Thymus (tissue), 11 donors: ENCODE measurements around the gene E2F8. TPM values are rescaled to one million over a fixed set of nuclear protein-coding genes. Genes with fewer than 3 reads are reported as not detected.

ENCODE experiments used
- DNase-seq, 9 donors: peaks; one replicate each; pipeline ENCODE4 v3.0.0-alpha.2; 2013; ENCODE audit warnings: low spot score in 9 of 9, low read depth in 6 of 9, missing footprints in 1 of 9
- H3K27ac ChIP-seq, 2 donors: one replicate each; pipeline ENCODE4 v1.5.1; 2013; ENCODE audit warnings: control low read depth in 1 of 2, low read depth in 1 of 2, low read length in 1 of 2, mild to moderate bottlenecking in 1 of 2, moderate library complexity in 1 of 2
- H3K27me3 ChIP-seq, 2 donors: one replicate each; pipeline ENCODE4 v1.5.1; 2013; ENCODE audit warnings: low read length in 1 of 2; ENCODE audit not compliant: control insufficient read depth in 2 of 2, insufficient read depth in 1 of 2
- H3K36me3 ChIP-seq, 2 donors: one replicate each; pipeline ENCODE4 v1.5.1; 2013; ENCODE audit warnings: low read length in 1 of 2, mild to moderate bottlenecking in 1 of 2, moderate library complexity in 1 of 2; ENCODE audit not compliant: control insufficient read depth in 2 of 2, insufficient read depth in 2 of 2
- H3K4me1 ChIP-seq, 2 donors: one replicate each; pipeline ENCODE4 v1.5.1; 2013; ENCODE audit warnings: low read length in 2 of 2; ENCODE audit not compliant: control insufficient read depth in 2 of 2, insufficient read depth in 2 of 2
- H3K4me3 ChIP-seq, 2 donors: one replicate each; pipeline ENCODE4 v1.5.1; 2013; ENCODE audit warnings: low read length in 2 of 2, control low read depth in 1 of 2, mild to moderate bottlenecking in 1 of 2
- H3K9me3 ChIP-seq, 2 donors: one replicate each; pipeline ENCODE4 v1.5.1; 2013; ENCODE audit warnings: low read length in 1 of 2, mild to moderate bottlenecking in 1 of 2; ENCODE audit not compliant: control insufficient read depth in 2 of 2, insufficient read depth in 1 of 2
- WGBS: extraction: QIAGEN DNeasy Blood & Tissue Kit; methylation state at CpG from one replicate; pipeline ENCODE4 v1.1.7; 2013; 5-methylcytosine and 5-hydroxymethylcytosine counted together
- polyA plus RNA-seq: library from polyadenylated mRNA; stranded (reverse); fragments of 200-250 nt; gene quantifications from one replicate; pipeline ENCODE4 v1.2.3, GENCODE V29; 2013
- total RNA-seq: library from RNA; stranded (reverse); fragments of 120-200 nt; gene quantifications from one replicate; pipeline ENCODE4 v1.2.4, GENCODE V29; 2013
- donor health status: healthy.

The E2F8 gene
- total and polyA plus RNA-seq, 2 donors, result 0.43 to 5.5 TPM

- H3K27ac ChIP-seq, result no peak overlapping the region
- no peaks in the 10 kb centered on the region for H3K36me3 ChIP-seq
- no peak for DNase-seq
These were observed 41.0 kb downstream of the E2F8 start for GRCh38 chr11:19199771-19200170.

GRCh38 chr11:19199048-19199447 is 41.7 kb downstream of the E2F8 start:
- 96% methylated on average over 7 of the region's 7 CpGs for WGBS
- DNase-seq, result no peak
- Histone ChIP-seq H3K9me3 (no peaks in the 10 kb centered on the region), H3K27me3 (no peaks in the 10 kb centered on the region), H3K27ac (no peak overlapping the region), H3K4me3 (no peak overlapping the region), H3K4me1 (no peaks in the 10 kb centered on the region), H3K36me3 (no peaks in the 10 kb centered on the region)

More at GRCh38 chr11:19199771-19200170, 41.0 kb downstream of the E2F8 start:
- Histone ChIP-seq H3K4me3 (no peak overlapping the region), H3K9me3 (no peaks in the 10 kb centered on the region), H3K27me3 (no peaks in the 10 kb centered on the region), H3K4me1 (no peaks in the 10 kb centered on the region)
- WGBS, result 14% methylated on average over 3 of the region's 3 CpGs

DNA sequence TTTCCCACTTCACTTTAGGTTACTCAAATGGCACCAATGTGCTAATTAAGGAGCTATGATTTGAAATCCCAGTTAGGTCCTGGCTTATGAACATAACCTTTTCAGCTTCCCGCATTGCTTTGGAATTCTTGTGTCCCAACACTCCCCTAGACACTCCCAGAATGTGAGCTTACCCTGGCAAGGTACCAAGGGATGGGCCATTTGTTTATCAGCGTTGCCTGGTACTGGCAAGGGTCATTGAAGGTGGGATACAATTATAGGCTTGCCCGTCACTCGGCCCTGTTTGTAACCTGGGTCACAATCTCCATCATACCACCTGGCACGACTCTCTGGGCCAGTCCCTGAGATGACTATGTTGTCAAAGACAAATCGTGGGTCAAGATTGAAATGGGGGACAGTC is 44.3 kb downstream of the E2F8 start:
- Histone ChIP-seq H3K36me3 (no peaks in the 10 kb centered on the region), H3K27ac (no peak overlapping the region), H3K27me3 (no peaks in the 10 kb centered on the region), H3K9me3 (no peaks in the 10 kb centered on the region), H3K4me3 (no peak overlapping the region), H3K4me1 (no peaks in the 10 kb centered on the region)
- 94% methylated on average over 6 of the region's 6 CpGs for WGBS
- no peak for DNase-seq

- no peaks in the 10 kb centered on the region for H3K36me3 ChIP-seq
- H3K27ac ChIP-seq, result no peak overlapping the region
- DNase-seq, result no peak
- 93% methylated on average over 4 of the region's 4 CpGs for WGBS
- H3K27me3 ChIP-seq, result no peaks in the 10 kb centered on the region
- no peaks in the 10 kb centered on the region for H3K9me3 ChIP-seq
- H3K4me3 ChIP-seq, result no peak overlapping the region
- no peaks in the 10 kb centered on the region for H3K4me1 ChIP-seq
These were observed 46.0 kb downstream of the E2F8 start for GRCh38 chr11:19194620-19195308.

- Histone ChIP-seq H3K27ac (no peak overlapping the region), H3K9me3 (no peaks in the 10 kb centered on the region), H3K4me1 (no peaks in the 10 kb centered on the region), H3K36me3 (no peaks in the 10 kb centered on the region), H3K27me3 (no peaks in the 10 kb centered on the region), H3K4me3 (no peak overlapping the region)
- WGBS, result 92% methylated on average over 2 of the region's 2 CpGs
- DNase-seq, result no peak
These were observed 46.8 kb downstream of the E2F8 start for GRCh38 chr11:19193916-19194315.

DNA sequence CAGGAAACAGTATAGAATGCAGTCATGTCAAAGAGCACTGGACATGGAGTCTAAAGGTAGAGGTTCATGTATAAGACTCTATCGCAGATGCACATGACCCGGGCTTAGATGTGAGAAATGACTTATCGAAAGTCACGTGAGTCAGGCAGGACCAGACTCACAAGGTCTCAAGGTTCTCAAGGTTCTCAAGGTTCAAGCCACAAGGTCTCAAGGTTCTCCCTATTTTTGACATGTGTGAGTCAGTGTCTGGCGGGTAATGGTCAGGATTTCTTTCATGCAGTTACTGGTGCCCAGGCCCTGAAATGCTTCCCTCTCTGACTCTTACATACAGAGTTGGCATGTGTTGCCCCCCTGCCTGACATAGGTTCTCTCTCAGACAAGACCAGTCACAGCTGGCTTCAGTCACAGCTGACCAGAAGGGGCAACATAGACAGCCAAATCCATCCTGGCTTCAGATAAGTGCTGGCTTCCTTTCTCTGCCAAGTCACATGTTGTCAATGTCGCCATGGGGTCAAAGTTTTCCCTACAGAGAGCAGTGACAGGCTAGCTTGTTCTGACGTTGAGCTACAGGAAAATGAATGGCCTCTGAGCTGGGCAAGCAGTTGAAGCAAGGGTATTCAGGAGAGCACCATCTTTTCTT is 49.1 kb downstream of the E2F8 start:
- 95% methylated on average over 7 of the region's 7 CpGs for WGBS
- DNase-seq, result no peak
- H3K27ac ChIP-seq, result no peak overlapping the region

GRCh38 chr11:19187833-19188258 is 52.9 kb downstream of the E2F8 start:
- no peak overlapping the region for H3K27ac ChIP-seq
- H3K9me3 ChIP-seq, result no peaks in the 10 kb centered on the region
- no peak for DNase-seq
- H3K27me3 ChIP-seq, result no peaks in the 10 kb centered on the region
- H3K4me1 ChIP-seq, result no peaks in the 10 kb centered on the region
- WGBS, result 96% methylated on average over 9 of the region's 9 CpGs
- no peaks in the 10 kb centered on the region for H3K36me3 ChIP-seq
- H3K4me3 ChIP-seq, result no peak overlapping the region

More for the DNA sequence above, 49.1 kb downstream of the E2F8 start:
- no peaks in the 10 kb centered on the region for H3K27me3 ChIP-seq
- no peaks in the 10 kb centered on the region for H3K9me3 ChIP-seq
- H3K36me3 ChIP-seq, result no peaks in the 10 kb centered on the region
- no peak overlapping the region for H3K4me3 ChIP-seq
- no peaks in the 10 kb centered on the region for H3K4me1 ChIP-seq

GRCh38 chr11:19187114-19187832 is 53.5 kb downstream of the E2F8 start:
- DNase-seq, result no peak
- WGBS, result 89% methylated on average over 5 of the region's 5 CpGs
- Histone ChIP-seq H3K4me3 (no peak overlapping the region), H3K27me3 (no peaks in the 10 kb centered on the region), H3K36me3 (no peaks in the 10 kb centered on the region), H3K4me1 (no peaks in the 10 kb centered on the region), H3K9me3 (no peaks in the 10 kb centered on the region), H3K27ac (no peak overlapping the region)

GRCh38 chr11:19185516-19186052 is 55.2 kb downstream of the E2F8 start:
- 77% methylated on average over 6 of the region's 6 CpGs for WGBS
- Histone ChIP-seq H3K4me3 (no peak overlapping the region), H3K27ac (no peak overlapping the region), H3K9me3 (no peaks in the 10 kb centered on the region), H3K4me1 (no peaks in the 10 kb centered on the region), H3K36me3 (no peaks in the 10 kb centered on the region), H3K27me3 (no peaks in the 10 kb centered on the region)
- no peak for DNase-seq
